Activated gamma-delta T cell treated with anti-CD3 and anti-CD28 coated beads, Interleukin-2, amount 50 U/mL, for 16 hours (primary cell): ENCODE measurements around the gene PCCB.
"Not testable (repeated sequence)": the region's sequence is repeated elsewhere in the genome, so short reads cannot be mapped to it uniquely, and the experiment has no call there.

Experiments
- DNase-seq: peaks from one replicate; pipeline ENCODE4 v3.0.0-alpha.2; 2020; ENCODE audit warnings: low read depth

The PCCB gene

DNA sequence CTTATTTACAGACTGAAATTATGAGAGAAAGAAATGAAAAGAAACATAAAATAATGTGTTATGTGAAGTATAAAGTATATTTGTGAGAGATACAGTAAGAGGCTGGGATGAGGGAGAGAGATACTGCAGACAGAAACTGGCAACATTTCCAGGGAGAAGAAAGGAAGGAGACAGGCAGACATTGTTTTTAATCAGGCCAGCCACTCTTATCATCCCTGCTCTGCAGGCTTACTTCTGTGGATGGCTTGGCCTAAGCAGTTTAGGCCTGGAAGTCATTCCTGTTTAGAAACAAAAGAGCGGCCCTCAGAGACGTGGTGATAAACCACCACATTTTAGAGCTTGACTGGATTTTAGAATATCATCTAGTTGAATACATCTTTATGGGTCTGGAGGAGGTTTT is 12.4 kb downstream of the PCCB start:
- DNase-seq, result no peak

DNA sequence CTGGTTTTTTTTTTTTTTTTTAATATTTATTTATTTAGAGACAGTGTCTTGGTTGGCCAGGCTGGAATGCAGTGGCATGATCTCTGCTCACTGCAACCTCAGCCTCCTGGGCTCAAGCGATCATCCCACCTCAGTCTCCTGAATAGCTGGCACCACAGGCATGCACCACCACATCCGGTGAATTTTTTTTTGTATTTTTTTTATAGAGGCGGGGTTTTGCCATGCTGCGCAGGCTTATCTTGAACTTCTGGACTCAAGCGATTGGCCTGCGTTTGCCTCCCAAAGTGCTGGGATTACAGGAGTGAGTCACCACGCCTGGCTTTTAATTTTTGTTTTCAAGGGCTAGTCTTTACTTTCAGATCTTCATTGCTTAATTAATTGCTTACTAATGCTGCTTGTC is 13.1 kb downstream of the PCCB start:
- no peak for DNase-seq

DNA sequence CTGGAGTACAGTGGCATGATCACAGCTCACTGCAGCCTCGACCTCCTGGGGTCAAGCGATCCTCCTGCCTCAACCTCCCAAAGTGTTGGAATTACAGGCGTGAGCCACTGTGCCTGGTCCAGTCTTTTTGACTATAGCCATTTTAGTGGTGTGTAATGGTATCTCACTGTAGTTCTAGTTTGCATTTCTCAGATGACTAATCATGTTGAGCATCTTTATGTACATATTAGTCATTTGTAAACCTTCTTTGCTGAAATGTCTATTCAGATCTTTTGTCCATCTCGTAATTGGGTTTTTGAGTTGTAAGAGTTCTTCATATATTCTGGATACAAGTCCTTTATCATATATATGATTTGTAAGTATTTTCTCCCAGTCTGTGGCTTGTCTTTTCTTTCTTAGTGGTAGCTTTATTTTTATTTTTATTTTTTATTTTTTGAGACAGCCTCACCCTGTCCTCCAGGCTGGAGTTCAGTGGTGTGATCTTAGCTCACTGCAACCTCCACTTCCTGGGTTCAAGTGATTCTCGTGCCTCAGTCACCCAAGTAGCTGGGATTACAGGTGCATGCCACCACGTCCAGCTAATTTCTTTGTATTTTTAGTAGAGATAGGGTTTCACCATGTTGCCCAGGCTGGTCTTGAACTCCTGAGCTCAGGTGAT is 16.5 kb downstream of the PCCB start:
- not testable (repeated sequence) for DNase-seq

DNA sequence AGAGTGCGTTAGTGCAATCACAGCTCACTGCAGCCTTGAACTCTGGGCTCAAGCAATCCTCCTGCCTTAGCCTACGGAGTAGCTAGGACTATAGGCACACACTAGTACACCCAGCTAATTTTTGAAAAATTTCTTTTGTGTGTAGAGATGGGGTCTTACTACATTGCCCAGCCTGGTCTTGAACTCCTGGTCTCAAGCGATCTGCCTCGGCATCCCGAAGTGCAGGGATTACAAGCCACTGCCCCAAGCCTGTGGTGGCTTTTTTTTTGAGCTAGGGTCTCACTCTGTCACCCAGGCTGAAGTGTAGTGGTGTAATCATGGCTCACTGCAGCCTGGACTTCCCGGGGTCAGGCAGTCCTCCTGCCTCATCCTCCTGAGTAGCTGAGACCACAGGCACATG is 17.1 kb downstream of the PCCB start:
- DNase-seq, result no peak

DNA sequence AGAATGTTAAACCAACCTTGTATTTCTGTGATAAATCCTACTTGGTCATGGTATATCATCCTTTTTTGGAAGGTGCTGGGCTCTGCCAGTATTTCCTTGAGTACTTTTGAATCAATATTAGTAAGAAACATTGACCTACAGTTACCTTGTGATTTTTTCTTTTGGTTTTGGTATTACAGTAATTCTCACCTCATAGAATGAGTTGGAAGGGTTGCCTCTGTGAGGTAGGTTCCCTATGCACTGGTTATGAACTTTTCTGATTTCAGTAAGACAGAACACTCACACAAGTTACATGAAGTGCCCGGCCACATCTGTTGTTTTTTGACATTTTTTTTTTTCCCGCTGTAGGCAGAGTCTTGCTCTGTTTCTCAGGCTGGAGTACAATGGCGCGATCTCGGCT is 20.0 kb downstream of the PCCB start:
- no peak for DNase-seq

DNA sequence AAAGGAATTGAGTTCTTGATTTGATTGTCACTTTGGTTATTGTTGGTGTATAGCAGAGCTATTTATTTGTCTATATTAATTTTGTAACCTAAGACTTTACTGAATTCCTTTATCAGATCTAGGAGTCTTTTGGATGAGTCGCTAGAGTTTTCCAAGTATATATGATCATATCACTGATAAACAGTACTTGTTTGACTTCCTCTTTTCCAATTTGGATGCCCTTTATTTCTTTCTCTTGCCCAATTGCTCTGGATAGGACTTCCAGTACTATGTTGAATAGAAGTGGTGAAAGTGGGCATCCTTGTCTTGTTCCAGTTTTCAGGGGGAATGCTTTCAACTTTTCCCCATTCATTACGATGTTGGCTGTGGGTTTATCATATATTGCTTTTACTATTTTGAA is 21.5 kb downstream of the PCCB start:
- DNase-seq, result not testable (repeated sequence)

DNA sequence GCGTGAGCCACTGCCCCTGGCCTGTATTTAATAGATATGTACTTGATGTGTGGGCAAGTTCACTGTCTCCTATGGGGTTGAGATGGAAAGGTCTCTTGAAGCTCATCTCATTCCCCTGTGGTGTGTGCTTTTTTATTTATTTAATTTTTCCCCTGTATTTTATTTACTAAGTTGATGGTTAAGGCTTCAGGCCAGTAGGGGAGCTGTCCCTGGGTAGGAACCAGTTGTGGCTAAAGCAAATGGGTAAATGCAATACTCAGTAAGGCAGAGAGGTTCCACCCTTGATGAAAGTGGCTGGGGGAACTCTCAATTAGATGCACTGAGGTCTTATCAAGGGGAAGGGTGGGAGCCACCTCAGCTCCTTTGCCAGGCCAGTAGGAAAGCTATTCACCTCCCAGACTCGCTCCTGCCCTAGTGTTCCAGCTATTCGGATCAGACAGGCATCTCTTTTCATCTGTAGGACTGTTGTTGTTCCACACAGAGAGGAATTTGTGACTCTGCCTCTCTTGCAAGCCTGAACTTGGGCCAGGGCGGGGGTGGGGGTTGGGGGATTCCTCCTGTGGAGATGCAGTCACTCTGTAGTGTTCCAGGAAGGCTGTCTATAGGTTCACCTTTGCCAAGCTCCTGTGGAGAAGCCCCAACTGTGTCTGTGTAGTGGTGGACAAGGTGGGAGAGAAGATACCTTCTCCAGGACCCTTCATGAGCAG is 26.1 kb downstream of the PCCB start:
- no peak for DNase-seq

DNA sequence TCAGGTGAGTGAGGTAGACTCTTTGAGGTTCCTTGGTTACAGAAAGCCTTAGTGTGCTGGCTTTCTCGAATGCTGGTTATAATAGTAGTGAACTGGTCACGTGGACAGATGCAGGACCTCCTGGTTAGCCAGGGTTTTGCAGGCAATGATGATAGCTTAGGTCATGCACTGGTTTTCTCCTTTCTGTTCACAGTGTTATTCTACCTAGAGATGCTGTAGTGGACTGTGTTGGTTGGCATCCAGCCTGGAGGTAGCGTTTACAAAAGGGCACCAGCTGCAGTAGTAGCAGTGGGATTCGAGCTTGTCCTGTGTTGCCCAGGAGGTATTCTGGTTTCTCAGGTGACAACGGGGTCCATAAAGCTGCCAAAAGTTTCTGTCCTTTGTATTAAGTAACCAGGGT is 27.0 kb downstream of the PCCB start:
- no peak for DNase-seq

DNA sequence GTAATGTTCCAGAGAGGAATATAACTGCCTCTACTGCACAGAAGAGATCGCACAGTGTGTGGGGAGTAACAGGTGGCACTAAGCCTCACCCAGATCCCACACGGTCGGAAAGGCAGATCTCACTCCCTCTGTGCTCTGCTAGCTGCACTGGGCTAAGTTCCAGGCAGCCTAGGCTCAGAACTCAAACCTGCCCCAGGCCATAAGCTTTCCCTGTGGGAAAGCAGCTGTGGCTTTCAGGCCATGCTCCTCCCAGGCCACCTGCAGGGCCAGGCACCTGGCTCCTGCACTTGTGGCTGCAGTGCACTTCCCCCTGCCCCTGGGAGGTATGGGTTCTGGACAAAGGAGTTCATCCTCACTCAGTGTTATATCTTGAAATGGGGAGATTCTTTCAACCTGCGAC is 27.5 kb downstream of the PCCB start:
- DNase-seq, result no peak

DNA sequence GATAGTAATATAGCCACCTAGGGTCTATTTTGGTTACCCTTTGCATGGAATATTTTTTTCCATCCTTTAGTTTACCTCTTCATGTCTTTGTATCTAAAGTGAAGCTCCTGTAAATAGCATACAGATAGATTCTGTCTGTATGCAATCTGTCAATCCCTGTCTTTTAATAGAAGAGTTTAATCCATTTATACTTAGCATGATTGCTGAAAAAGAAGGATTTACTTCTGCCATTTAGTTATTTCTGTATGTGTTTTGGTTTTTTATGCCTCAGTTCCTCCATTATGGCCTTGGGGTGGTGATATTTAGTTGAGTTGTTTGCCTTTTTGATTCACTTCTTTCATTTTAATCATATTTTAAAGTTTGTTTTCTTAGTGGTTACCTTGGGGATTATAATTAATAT is 29.0 kb downstream of the PCCB start:
- DNase-seq, result no peak

DNA sequence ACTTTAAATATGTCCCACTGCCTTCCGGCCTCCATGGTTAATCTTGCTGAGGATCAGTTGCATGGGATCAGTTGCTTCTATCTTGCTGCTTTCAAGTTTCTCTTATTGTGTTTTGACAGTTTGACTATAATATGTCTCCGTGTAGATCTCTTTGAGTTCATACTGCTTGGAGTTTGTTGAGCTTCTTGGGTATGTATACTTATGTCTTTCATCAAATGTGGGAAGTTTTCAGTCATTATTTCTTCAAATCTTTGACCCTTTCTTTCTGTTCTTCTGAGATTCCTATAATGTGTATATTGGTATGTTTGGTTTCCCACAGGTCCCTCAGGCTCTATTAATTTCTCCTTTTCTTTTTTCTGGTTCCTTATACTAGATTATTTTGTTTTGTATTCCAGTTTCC is 30.8 kb downstream of the PCCB start:
- no peak for DNase-seq

DNA sequence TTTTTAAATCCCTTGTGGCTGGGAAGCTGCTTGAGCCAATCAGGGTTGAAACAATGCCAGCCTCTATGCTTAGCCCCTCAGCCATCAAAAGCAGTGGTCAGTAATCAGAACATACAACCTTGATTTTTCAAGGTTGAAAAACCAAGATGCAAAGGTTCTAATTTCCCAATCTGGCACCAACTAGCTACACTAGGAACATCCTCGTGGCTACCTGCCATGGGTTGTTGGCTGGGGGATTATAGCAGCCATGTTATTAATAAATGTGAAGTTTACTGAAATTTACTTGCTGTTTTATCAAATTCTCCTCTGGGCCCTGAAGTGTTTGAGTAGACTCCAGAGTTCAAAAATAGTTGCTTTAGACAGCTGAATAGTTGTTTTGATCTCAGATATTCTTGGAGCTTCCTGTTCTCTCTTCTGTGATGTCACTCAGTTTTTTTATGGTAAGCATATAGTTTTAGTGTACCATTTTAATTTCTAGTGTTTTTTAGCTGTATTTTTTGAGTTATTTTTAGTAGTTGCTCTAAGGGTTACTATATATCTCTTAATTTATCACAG is 31.9 kb downstream of the PCCB start:
- no peak for DNase-seq

DNA sequence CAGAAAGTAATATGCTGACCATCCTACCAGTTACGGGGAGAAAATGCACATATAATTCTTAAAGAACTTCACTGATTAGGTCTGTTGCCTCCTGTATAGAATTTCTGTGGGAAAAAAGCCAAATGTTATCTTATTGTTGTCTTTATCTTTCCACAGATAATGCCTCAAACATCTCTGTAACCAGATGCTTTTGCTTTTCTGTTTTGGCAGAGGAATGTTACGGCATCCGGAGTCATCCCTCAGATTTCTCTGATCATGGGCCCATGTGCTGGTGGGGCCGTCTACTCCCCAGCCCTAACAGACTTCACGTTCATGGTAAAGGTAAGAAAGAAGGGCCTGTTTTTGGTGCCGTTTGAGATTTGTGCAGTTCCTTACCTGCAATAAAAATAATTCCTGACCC is 33.5 kb downstream of the PCCB start:
- no peak for DNase-seq

DNA sequence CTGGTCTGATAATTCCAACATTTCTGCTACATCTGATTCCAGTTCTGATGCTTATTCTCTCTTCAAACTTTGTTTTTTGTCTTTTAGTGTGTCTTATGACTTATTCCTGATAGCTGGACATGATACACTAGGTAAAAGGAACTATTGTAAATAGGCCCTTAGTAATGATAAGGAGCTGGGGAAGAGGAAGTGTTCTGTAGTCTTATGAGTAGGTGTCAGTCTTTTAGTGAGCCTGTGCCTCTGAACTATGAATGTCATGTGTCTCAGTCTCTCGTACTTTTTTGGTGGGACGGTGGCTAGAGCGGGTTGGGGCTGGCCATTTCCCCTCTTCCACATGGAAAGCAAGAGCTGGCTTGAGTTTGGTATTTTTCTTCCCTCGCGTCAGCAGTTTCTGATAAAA is 41.2 kb downstream of the PCCB start:
- DNase-seq, result no peak

DNA sequence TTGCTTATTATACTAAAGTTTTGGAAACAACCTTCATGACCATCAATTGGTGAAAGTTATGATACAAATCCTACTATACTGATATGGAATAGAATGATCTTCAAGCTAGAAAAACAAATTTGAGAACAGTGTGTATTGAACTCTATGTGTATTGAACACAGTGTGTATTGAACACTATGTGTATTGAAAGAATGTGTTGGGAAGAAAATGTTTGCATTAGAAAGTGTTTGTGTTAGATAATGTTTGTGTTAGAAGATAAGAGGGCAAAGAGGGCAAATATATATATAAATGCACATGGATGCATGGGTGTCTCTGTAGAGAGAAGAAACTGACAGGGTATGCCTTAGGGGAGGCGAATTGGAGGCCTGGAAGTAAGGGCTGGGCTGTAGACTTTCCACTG is 42.4 kb downstream of the PCCB start:
- no peak for DNase-seq

DNA sequence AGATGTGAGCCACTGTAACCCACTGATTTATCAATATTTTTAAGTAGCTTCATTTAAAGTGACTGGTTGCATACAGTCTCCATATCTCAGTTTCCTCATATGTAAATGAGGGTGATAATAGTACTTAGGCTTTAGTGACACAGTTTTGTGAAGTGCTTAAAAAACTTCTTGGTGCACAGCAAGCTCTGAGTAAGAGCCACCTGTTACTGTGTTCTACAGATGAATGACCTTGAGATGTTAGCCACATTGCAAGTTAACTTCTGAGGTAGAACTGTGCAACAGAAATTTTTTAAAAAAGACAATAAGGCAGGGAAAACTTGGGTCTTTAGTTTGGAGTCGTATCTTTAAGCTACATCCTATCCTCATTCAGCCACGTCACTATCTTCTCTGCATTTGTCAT is 43.1 kb downstream of the PCCB start:
- no peak for DNase-seq

DNA sequence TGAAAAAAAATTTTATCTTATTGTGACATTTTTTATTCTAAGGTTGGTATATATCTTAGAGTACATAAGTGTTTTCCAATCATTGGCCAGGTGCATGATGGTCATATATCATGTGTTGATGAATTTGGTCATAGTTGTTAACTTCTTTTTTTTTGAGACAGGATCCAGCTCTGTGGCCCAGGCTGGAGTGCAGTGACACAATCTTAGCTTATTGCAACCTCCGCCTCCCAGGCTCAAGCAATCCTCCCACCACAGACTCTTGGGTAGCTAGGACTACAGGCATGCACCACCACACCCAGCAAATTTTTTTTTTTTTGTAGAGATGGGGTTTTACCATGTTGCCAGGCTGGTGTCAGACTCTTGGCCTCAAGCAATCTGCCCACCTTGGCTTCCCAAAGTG is 44.0 kb downstream of the PCCB start:
- DNase-seq, result no peak

DNA sequence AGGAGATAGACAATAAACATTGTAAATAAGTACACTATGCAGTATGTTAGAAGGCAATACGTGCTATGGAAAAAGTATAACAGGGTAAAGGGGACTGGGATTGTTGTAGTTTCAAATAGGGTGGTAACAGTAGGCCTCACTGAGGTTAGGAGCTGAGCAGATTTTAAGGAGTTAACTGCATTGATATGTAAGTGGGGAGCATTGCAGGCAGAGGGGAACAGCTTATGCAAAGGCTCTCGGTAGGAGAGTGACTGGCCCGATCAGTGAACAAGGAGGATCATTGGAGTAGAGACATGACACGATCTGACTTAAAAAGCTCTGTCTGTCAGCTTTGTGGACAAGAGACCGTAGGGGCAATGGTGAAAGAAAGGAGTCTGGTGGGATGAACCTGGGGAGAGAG is 46.8 kb downstream of the PCCB start:
- no peak for DNase-seq

DNA sequence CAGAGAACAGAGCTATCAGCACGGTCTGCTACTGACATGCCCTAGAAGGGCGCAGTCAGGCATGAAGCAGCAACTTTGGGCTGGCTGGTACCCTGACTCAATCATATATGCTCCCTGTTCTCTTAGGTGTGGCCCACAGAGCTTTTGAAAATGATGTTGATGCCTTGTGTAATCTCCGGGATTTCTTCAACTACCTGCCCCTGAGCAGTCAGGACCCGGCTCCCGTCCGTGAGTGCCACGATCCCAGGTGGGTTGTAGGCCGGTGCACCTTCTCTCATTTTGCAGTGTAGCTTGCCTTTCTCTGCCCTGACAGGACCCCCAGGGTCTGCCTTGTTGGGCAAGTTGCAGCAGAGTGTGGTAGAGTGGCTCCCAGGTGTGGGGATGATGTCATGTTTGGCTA is 47.7 kb downstream of the PCCB start:
- DNase-seq, result no peak

DNA sequence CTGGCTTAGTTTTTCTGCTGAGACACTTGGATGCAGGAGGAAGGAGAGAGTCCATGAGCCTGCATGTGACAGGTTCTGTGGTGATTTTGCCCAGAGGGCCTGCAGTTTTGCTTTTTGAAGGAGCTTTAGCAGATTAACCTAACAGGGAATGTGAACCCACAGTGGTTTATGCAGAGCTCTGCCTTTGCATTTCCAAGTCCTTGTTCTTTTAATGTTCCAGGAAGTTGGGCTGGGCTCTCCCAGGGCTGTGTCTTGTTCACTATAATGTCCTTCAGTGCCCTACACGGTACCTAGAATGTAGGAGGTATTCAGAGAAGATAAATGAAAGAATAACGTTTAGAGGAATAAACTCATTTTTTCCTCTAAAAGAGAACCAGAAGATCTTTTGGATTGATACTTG is 50.3 kb downstream of the PCCB start:
- no peak for DNase-seq

DNA sequence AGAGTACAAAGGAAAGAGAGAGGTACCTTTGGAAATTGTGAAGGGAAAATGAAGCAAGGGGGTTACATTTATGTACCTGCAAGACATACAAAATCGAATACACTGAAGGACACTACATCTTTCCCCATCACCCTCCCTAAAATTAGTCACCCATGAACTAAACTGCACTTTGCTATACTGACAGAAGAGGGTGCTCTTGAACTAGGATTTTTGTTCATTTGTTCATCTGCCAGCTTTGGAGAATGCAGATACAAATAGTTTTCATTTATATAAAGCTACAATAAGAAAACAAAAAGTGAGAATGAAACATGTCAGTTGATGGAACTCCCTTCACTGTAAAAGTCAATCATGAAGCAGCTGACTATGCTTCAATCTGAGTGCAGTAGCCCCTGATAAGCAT is 55.7 kb downstream of the PCCB start:
- no peak for DNase-seq

DNA sequence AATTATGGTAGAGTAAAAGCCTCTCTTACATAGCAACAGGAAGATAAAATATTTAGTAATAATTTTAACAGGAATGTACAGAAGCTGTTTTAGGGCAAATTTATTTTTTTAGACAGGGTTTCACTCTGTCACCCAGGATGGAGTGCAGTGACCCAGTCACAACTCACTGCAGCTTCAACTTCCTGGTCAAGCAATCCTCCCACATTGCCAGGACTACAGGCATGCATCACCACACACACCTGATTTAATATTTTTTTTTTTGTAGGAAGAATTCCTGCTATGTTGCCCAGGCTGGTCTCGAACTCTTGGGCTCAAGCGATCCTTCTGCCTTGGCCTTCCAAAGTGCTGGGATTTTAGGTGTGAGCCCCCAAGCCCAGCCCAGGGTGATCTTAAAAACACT is 61.1 kb downstream of the PCCB start:
- DNase-seq, result no peak

DNA sequence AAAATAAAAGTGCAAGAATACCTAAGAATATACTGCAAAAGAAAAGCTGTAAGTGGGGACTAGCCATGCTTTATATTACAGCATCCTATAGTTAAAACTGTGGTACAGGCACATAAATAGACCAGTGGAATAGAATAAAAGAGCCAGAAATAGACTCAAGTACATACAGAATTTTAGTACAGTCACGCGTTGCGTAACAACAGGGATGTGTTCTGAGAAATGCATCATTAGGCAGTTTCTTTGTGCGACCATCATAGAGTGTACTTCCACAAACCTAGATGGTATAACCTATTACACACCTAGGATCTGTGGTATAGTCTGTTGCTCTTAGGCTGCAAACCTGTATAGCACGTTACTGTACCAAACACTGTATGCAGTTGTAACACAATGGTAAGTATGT is 61.8 kb downstream of the PCCB start:
- DNase-seq, result no peak

DNA sequence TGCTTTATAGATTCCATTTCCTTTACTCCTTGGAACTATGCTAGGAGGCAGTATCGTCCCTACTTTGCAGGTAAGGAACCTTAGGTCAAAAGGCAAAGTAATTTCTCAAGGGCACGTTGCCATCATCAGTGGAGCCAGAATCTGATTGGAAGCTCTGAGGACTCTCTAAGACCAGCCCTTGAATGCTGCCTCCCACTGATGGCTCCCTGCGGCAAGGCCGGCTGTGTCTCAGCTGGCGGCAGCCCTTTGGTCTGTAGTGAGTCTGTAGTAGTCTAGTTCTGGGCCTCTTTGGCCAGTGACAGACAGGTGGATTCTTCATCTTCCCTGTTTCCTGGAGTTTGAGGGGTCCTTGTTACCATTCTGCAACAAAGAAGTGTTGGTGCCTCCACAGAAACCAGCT is 76.2 kb downstream of the PCCB start:
- no peak for DNase-seq
